HUDEP-2 (cell line): ENCODE results near the gene ENOPH1.

ENCODE experiments used
- DNase-seq, 76 experiments: peaks; one replicate each; lab custom pipeline; 2025; ENCODE audit not compliant: unreplicated experiment in 76 of 76; lab: John Stamatoyannopoulos, UW

The ENOPH1 gene

GRCh38 chr4:82425478-82425877 is 4.9 kb upstream of the ENOPH1 start:
- no peak for DNase-seq

DNA sequence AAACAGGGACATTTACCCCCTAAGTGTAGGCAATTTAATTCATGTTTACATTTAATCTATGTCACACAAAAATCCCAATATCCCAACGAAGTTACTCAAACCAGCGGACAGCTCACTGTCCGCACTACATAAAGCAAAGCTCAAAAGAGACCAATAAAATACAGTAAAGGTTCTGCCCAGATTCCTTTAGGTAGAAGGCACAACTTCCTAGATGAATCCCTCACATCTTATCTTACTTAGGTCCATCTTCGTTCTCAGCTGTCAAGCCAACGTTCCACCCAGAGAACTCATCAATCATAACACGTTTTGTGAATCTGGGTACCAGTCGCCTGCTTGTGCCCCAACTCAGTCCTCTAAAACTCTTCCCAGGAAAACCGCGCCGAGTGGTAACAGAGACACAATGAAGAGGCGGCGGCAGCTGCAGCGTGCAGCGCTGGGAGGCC is 1.8 kb upstream of the ENOPH1 start:
- DNase-seq: peak in 4 of 76 experiments; percentile 6 to 23 (median 16)

GRCh38 chr4:82428969-82429727 is 1.2 kb upstream of the ENOPH1 start:
- DNase-seq: peak in 74 of 76 experiments; percentile 31 to 95 (median 84)

DNA sequence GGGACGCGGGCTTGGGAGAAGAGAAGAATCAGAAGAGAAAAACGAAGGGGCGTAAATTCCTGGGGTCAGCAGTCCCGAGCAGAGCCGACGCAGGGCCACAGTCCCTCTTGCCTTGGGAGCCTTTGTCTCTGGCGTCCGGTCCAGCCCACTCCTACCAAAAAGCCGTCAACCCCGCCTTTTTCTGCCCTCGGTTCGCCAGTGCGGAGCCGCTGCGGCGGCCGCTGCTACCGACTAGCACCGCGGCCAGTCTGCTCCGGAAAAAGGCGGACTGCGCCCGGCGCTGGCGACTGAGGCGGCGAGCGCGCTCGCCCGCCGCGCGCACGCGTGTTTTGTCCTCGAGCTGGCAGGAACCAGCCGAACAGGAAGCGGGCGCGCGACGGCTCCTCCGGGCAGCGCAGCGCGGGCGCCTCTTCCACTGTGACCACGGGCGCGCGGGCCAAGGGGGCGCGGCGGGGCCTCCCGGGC is 630 bp upstream of the ENOPH1 start:
- peak in 11 of 76 experiments; percentile 20 to 82 (median 44) for DNase-seq

GRCh38 chr4:82430964-82431745 is 765 bp downstream of the ENOPH1 start:
- DNase-seq: peak in 4 of 76 experiments; percentile 13 to 35 (median 25)

DNA sequence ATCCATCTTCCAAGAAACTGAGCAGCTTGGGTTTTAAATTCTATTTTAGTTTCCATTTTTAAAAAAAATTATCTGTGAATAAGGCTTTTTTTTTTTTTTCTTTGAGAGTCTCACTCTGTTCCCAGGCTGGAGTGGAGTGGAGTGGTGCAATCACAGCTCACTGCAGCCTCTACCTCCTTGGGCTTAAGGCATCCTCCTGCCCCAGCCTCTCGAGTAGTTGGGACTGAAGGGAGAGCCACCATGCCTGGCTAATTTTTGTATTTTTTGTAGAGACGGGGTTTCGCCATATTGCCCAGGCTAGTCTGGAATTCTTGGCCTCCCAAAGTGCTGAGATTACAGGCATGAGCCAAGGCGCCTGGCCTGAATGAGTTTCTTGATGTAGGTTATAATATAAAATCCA is 1.4 kb downstream of the ENOPH1 start:
- no peak for DNase-seq

DNA sequence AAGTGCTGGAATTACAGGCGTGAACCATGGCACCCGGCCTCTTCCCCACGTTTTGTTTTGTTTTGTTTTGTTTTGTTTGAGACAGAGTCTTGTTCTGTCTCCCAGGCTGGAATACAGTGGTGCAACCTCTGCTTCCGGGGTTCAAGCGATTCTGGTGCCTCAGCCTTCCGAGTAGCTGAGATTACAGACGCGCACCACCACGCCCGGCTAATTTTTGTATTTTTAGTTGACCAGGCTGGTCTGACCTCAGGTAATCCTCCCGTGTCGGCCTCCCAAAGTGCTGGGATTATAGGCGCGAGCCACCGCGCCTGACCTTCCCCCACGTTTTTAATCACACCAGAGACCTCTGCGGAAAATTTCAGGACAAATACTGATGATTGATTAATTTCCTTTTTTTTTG is 2.2 kb downstream of the ENOPH1 start:
- DNase-seq: no peak

GRCh38 chr4:82433791-82434190 is 3.4 kb downstream of the ENOPH1 start:
- no peak for DNase-seq

DNA sequence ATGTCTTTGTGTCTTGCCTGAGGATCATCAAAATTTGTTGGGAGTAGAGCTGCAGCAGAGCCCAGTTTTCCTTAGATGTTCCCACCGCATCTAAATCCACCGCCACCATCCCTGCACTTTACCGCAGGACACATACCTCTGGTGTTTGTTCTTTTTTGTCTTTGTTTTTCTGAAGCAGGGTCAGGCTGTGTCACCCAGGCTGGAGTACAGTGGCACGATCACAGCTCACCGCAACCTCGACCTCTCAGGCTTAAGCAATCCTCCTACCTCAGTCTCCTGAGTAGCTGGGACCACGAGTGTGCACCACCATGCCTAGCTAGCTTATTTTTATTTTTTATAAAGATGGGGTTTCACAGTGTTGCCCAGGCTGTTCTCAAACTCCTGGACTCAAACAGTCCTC is 4.6 kb downstream of the ENOPH1 start:
- no peak for DNase-seq

DNA sequence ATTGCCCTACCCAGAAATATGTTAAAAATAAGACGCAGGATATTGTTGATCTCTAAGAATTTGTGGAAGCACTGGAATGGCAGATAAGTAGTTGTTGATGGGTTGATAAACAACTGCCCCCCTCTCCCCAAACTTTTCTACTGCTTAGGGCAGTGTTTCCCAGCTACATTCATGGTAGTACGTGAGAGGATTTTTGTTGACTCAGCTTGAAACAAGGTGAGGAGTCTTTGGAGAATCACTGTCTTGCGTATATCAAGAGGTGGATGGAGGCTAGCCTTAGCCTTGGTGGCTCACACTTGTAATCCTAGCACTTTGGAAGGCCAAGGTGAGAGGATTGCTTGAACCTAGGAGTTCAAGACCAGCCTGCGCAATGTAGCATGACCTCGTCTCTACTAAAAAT is 5.7 kb downstream of the ENOPH1 start:
- DNase-seq: no peak

DNA sequence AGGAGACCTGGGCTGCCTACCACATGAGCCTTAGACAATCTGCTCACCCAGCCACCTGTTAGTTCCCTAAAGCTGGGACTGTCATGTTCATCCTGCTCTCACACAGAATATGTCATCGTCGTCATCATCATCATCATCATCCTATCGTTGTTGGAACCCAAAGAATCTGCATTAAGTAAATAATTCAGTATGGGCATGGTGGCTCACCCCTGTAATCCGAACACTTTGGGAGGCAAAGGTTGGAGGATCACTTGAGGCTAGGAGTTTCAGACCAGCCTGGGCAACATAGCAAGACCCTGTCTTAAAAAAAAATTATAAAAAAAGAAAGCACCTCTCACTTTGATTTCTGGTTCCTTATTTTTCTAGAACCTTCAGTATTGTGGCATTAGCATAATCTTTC is 6.4 kb downstream of the ENOPH1 start:
- no peak for DNase-seq

GRCh38 chr4:82437285-82438005 is 7.1 kb downstream of the ENOPH1 start:
- DNase-seq: no peak

GRCh38 chr4:82439088-82439487 is 8.7 kb downstream of the ENOPH1 start:
- no peak for DNase-seq

DNA sequence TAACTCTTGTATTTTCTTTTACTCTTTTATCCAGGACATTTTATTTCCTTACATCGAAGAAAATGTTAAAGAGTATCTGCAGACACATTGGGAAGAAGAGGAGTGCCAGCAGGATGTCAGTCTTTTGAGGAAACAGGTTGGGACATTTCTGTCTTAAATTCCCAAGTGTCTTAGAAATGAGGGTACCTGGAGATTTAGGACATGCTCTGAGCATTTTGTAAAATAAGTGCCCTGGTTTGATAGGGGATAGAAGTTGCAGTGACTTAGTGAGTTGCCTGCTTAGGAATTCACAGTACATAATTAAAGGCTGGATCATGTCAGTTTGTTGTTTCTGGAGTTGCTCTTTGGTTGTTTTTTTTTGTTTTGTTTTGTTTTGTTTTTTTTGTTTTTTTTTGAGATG is 17.5 kb downstream of the ENOPH1 start:
- no peak for DNase-seq

DNA sequence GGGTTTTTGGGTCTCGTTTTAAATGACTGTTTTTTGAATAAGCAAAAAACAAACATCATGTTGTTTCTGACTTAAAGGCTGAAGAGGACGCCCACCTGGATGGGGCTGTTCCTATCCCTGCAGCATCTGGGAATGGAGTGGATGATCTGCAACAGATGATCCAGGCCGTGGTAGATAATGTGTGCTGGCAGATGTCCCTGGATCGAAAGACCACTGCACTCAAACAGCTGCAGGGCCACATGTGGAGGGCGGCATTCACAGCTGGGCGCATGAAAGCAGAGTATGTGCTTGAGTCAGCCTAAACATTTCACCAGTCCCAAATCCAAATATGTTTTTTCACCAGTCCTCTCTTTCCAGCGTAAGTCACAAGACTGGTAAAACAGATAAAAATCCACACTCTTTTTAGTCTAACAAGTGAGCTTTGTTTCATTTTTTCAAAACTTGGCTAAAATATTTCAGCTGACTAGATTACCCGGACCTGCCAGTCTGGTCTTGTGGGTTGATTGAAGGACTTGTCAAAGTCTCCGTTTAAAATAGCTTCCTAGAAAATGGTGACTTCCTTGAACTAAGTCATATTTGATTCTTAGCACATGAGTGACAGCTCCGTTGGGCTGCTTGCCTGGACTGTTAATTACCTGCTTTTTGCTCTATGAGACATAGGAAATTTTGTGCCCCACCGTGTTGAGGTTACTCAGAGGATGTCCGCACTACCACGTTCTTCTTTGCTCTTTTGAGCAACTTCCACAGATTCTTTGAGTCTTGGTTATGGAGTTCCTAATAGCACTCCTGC is 20.8 kb downstream of the ENOPH1 start:
- no peak for DNase-seq

DNA sequence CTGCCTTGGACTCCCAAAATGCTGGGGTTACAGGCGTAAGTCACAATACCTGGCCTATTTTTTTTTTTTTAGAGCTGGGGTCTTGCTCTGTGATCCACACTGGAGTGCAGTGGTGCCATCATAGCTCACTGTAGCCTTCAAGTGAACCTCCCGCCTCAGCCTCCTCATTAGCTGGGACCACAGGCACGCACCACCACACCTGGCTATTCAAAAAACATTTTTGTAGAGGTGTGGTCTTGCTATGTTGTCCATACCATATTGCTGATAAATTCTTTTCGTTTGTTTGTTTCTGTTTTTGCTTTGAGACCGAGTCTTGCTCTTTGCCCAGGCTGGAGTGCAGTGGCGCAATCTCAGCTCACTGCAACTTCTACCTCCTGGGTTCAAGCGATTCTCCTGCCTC is 21.6 kb downstream of the ENOPH1 start:
- DNase-seq: no peak

DNA sequence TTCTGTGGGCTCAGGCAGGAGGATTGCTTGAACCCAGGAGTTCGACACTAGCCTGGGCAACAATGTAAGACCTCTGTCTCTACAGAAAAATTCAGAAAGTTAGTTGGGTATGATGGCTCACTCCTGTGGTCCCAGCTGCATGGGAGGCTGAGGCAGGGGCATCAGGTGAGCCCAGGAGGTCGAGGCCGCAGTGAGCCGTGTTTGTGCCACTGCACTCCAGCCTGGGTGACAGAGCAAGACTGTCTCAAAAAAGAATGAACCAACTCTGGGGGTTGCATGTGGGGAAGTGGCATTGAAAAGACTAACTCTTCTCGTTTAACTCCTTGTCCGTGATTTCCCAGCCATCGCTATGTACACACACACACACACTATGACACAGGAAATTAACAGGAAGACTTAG is 26.9 kb downstream of the ENOPH1 start:
- DNase-seq: no peak

GRCh38 chr4:82458729-82459128 is 28.3 kb downstream of the ENOPH1 start:
- no peak for DNase-seq

DNA sequence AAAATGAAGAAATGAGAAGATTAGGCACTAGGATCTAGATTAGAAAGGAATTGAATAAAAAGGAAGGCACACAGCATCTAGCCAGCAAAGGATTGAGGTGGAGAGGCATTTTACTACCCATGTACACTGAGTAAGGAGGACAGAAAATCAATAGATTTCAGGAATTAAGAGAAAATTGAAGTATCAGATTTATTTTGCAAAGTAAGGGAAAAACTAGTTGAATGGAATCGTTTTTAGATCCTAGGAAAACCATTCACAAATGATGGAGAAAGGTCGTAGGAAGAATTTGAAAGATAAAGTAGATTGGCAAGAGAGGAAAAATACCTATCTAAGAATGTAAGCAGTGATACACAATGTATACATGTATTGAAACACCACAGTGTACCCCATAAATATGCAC is 31.3 kb downstream of the ENOPH1 start:
- DNase-seq: no peak

DNA sequence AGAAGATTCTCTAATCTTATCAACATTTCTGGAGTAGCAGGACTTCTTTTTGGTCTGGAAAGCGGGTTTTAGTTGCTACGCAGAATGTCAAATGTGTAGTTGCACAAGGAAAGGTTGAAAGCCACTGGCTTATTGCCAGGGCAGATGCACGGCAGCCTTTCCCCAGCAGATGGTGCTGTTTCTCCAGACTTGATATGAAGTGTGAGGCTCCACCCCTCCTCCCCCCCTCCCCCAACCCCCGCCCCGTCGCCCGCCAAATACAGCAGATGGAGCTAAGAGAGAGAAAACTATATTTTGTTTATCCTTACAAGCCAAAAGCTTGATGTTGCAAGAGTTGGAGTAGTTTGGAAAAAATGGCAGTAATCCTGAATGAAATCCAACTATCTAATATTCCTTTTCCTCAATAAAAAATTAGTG is 32.0 kb downstream of the ENOPH1 start:
- DNase-seq: peak in 73 of 76 experiments; percentile 1 to 90 (median 70)
